SK-N-SH treated with all-trans-retinoic acid at 6 μM for 48 hours (cell line): ENCODE data around the gene DLG2.

ENCODE experiments used
- ARNTL ChIP-seq: fragments of 450-650 bp; formaldehyde crosslinking; IDR thresholded peaks from 2 replicates; pipeline ENCODE4 v1.5.0; 2020; ENCODE audit warnings: low read depth, mild to moderate bottlenecking, moderate library complexity, borderline replicate concordance
- CSRNP3 ChIP-seq: fragments of 250-450 bp; sonication (Bioruptor Pico); IDR thresholded peaks from 2 replicates; pipeline ENCODE4 v1.5.1; 2021; ENCODE audit warnings: mild to moderate bottlenecking, moderate library complexity
- ESRRG ChIP-seq: fragments of 250-450 bp; sonication (Bioruptor Pico); IDR thresholded peaks from 2 replicates; pipeline ENCODE4 v1.6.1; 2021; ENCODE audit warnings: mild to moderate bottlenecking
- PATZ1 ChIP-seq: fragments of 250-450 bp; sonication (Bioruptor Pico); IDR thresholded peaks from 2 replicates; pipeline ENCODE4 v1.8.0; 2020; ENCODE audit warnings: mild to moderate bottlenecking, moderate library complexity, borderline replicate concordance
- RARB ChIP-seq: fragments of 250-450 bp; sonication (Bioruptor Pico); IDR thresholded peaks from 2 replicates; pipeline ENCODE4 v1.8.0; 2021; ENCODE audit warnings: mild to moderate bottlenecking, moderate library complexity
- TOX ChIP-seq: fragments of 250-450 bp; sonication (Bioruptor Pico); IDR thresholded peaks from 2 replicates; pipeline ENCODE4 v1.8.0; 2021; ENCODE audit warnings: mild to moderate bottlenecking, moderate library complexity, borderline replicate concordance
- ZNF565 ChIP-seq: fragments of 450-650 bp; formaldehyde crosslinking; conservative IDR thresholded peaks from 2 replicates; pipeline ENCODE4 v1.5.0; 2020; ENCODE audit warnings: low read depth, mild to moderate bottlenecking, moderate library complexity
- TF ChIP-seq, protein P1 (sequence below): fragments of 250-450 bp; sonication (Bioruptor Pico); IDR thresholded peaks from 2 replicates; pipeline ENCODE4 v1.5.0; 2020; ENCODE audit warnings: mild to moderate bottlenecking, moderate library complexity

DNA sequence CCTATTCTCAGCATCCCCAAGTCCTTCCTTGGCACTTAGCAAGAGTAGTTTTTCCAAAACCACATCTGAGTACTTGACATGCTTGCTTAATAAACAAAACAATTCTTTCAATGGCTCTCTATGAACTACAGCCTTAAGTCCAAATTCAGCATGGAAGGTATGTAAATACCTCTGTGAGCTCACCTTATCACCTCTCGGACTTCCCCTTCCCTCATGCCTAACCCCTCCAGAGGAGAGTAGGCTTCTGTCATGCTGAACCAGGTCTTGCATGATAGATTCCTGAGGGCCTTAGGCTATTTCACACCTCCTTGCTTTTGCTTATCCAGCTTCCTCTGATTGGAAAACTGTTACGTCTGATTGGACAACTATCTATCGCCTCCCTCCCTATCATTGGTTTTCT, 2028.1 kb downstream of the DLG2 start:
- TF ChIP-seq ARNTL (CRISPR knock-in tag) = no peak
- TF ChIP-seq PATZ1 (CRISPR knock-in tag) = no peak
- no peak for TF ChIP-seq RARB (CRISPR knock-in tag)
- TF ChIP-seq, protein P1, sequence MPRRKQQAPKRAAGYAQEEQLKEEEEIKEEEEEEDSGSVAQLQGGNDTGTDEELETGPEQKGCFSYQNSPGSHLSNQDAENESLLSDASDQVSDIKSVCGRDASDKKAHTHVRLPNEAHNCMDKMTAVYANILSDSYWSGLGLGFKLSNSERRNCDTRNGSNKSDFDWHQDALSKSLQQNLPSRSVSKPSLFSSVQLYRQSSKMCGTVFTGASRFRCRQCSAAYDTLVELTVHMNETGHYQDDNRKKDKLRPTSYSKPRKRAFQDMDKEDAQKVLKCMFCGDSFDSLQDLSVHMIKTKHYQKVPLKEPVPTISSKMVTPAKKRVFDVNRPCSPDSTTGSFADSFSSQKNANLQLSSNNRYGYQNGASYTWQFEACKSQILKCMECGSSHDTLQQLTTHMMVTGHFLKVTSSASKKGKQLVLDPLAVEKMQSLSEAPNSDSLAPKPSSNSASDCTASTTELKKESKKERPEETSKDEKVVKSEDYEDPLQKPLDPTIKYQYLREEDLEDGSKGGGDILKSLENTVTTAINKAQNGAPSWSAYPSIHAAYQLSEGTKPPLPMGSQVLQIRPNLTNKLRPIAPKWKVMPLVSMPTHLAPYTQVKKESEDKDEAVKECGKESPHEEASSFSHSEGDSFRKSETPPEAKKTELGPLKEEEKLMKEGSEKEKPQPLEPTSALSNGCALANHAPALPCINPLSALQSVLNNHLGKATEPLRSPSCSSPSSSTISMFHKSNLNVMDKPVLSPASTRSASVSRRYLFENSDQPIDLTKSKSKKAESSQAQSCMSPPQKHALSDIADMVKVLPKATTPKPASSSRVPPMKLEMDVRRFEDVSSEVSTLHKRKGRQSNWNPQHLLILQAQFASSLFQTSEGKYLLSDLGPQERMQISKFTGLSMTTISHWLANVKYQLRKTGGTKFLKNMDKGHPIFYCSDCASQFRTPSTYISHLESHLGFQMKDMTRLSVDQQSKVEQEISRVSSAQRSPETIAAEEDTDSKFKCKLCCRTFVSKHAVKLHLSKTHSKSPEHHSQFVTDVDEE = no peak
- no peak for TF ChIP-seq TOX (CRISPR knock-in tag)
- TF ChIP-seq ZNF565 (CRISPR knock-in tag) = no peak
- no peak for TF ChIP-seq CSRNP3 (CRISPR knock-in tag)
- no peak for TF ChIP-seq ESRRG (CRISPR knock-in tag)
